ENCODE measurements around the gene OR2G6.
"Not testable (repeated sequence)": the region's sequence is repeated elsewhere in the genome, so short reads cannot be mapped to it uniquely, and the experiment has no call there.

Gene OR2G6

DNA sequence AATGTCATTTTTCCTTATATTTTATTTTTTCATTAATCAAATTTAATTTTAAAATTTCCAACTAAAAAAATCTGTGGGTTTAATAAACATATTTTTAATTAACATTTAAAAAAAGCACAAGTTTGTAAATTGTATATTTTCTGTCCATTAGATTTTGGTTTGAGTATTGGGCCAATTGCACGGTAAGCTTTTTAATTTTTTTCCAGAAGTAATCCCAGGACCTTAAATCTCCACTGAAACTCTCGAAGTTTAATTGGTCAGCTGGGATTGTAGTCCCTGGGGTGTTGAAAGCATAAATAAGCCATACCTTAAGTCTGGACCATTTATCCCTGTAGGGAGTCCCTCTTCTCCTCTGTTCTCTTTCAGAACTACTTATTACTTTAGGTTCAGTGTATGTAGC is at the start of gene OR2G6:
TSS of gene OR2G6 (plus strand) at position 301 of the 400 bp plus-strand sequence. CDS start 13,574 bp downstream, outside the sequence.
- not testable (repeated sequence) for H3K27me3 ChIP-seq (ENCODE audit: insufficient read depth, poor library complexity, severe bottlenecking); H3K36me3 ChIP-seq (ENCODE audit: low read depth); H3K4me3 ChIP-seq (ENCODE audit: severe bottlenecking); H3K4me1 ChIP-seq (ENCODE audit: insufficient read depth, poor library complexity, severe bottlenecking); H3K27ac ChIP-seq (ENCODE audit: poor library complexity, severe bottlenecking); H3K9me3 ChIP-seq (ENCODE audit: severe bottlenecking); DNase-seq (ENCODE audit: low spot score); ATAC-seq (ENCODE audit: low read depth)

DNA sequence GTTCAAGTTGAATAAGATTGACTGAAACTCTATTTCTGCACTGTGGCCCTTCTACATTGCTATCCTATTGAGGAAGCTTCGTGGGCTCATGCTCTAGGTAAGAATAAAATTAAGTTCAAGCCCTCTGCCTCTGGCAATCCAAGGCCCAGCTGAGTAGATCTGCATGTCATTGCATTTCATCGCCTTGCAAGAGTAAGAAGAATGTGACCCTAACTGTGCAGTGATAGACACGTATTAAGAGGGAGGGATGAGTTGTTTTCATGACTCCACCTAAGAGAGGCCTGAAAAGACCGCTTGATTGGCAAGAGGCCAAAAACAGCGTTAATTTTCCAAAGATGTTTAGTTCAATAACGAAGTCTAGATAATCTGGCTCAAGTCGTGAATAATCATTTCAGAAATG is 48.8 kb upstream of the OR2G6 start:
- H3K4me3 ChIP-seq (ENCODE audit: severe bottlenecking); H3K9me3 ChIP-seq (ENCODE audit: severe bottlenecking); H3K4me1 ChIP-seq (ENCODE audit: insufficient read depth, poor library complexity, severe bottlenecking); H3K27ac ChIP-seq (ENCODE audit: poor library complexity, severe bottlenecking); ATAC-seq (ENCODE audit: low read depth); H3K36me3 ChIP-seq (ENCODE audit: low read depth); DNase-seq (ENCODE audit: low spot score); H3K27me3 ChIP-seq (ENCODE audit: insufficient read depth, poor library complexity, severe bottlenecking): not testable (repeated sequence)

DNA sequence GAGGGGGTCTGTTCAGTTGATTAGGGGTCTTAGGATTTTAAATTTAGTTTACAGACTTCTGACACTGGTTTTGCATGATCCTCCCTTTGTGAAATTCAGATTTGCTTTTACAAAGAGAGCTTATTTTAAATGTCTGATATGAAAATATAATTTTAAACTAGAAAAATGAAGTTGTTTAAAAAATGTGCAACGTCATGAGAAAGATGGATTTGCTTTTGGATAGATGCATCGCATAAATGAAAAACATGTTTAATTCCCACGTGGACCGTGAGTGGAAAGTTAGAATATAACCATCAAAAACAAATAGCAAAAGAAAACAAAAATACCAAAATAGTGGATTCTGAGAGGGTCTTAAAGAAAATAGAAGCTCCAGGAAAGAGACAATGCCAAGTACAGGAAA is 36.7 kb upstream of the OR2G6 start:
- no peak overlapping the region for H3K27ac ChIP-seq (ENCODE audit: poor library complexity, severe bottlenecking)
- no peaks in the 10 kb centered on the region for H3K36me3 ChIP-seq (ENCODE audit: low read depth)
- H3K27me3 ChIP-seq (ENCODE audit: insufficient read depth, poor library complexity, severe bottlenecking) = no peaks in the 10 kb centered on the region
- no peaks in the 10 kb centered on the region for H3K9me3 ChIP-seq (ENCODE audit: severe bottlenecking)
- no peak for DNase-seq (ENCODE audit: low spot score)
- no peaks in the 10 kb centered on the region for H3K4me1 ChIP-seq (ENCODE audit: insufficient read depth, poor library complexity, severe bottlenecking)
- TF ChIP-seq, protein P1, sequence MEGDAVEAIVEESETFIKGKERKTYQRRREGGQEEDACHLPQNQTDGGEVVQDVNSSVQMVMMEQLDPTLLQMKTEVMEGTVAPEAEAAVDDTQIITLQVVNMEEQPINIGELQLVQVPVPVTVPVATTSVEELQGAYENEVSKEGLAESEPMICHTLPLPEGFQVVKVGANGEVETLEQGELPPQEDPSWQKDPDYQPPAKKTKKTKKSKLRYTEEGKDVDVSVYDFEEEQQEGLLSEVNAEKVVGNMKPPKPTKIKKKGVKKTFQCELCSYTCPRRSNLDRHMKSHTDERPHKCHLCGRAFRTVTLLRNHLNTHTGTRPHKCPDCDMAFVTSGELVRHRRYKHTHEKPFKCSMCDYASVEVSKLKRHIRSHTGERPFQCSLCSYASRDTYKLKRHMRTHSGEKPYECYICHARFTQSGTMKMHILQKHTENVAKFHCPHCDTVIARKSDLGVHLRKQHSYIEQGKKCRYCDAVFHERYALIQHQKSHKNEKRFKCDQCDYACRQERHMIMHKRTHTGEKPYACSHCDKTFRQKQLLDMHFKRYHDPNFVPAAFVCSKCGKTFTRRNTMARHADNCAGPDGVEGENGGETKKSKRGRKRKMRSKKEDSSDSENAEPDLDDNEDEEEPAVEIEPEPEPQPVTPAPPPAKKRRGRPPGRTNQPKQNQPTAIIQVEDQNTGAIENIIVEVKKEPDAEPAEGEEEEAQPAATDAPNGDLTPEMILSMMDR (IDR thresholded peaks at IDR 0.05; ENCODE audit: poor library complexity, severe bottlenecking) = no peak
- H3K4me3 ChIP-seq (ENCODE audit: severe bottlenecking) = no peak overlapping the region
- ATAC-seq (ENCODE audit: low read depth) = no peak

DNA sequence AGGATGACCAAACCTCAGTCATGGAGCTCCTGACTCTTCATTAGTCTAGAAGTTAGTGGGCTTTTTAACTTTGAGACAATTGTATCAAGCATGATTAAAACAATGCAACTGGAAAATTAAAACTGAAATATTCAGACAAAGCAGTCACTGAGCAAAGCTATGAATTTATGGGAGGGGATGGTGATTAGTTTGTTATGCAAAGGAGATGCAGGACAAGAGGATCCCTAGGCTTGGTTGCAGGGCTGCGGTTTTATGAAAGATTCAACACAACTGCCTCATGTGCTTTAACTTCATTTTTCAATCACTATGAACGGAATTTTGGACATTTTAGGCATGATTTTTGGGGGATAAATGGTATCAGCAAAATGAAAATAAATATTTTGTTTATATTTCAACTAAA is 35.8 kb upstream of the OR2G6 start:
- not testable (repeated sequence) for ATAC-seq (ENCODE audit: low read depth); H3K27me3 ChIP-seq (ENCODE audit: insufficient read depth, poor library complexity, severe bottlenecking); H3K4me1 ChIP-seq (ENCODE audit: insufficient read depth, poor library complexity, severe bottlenecking); H3K27ac ChIP-seq (ENCODE audit: poor library complexity, severe bottlenecking); DNase-seq (ENCODE audit: low spot score); H3K9me3 ChIP-seq (ENCODE audit: severe bottlenecking); H3K4me3 ChIP-seq (ENCODE audit: severe bottlenecking); H3K36me3 ChIP-seq (ENCODE audit: low read depth)

DNA sequence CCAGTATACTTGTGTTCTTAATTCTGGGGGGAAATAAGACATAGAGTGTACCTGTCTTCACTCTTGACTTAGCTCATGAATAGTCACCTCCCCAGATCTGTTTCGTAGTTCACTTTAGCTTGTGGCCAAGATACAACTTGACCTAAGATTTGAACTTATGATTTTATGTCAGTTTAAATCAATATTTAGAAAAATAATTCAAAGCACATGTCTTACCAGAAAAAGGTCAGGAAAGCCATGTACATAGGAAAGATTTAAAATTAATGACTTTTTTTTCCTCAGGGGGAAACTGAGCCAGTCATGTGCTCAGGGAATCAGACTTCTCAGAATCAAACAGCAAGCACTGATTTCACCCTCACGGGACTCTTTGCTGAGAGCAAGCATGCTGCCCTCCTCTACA is 34.8 kb upstream of the OR2G6 start, which contains the start of gene OR2T3:
TSS of gene OR2T3 (plus strand) at position 301 of the 400 bp plus-strand sequence. CDS start at position 301, 0 bp downstream.
- H3K9me3 ChIP-seq (ENCODE audit: severe bottlenecking); H3K27ac ChIP-seq (ENCODE audit: poor library complexity, severe bottlenecking); DNase-seq (ENCODE audit: low spot score); ATAC-seq (ENCODE audit: low read depth); H3K36me3 ChIP-seq (ENCODE audit: low read depth); H3K4me3 ChIP-seq (ENCODE audit: severe bottlenecking); H3K4me1 ChIP-seq (ENCODE audit: insufficient read depth, poor library complexity, severe bottlenecking); H3K27me3 ChIP-seq (ENCODE audit: insufficient read depth, poor library complexity, severe bottlenecking): not testable (repeated sequence)

DNA sequence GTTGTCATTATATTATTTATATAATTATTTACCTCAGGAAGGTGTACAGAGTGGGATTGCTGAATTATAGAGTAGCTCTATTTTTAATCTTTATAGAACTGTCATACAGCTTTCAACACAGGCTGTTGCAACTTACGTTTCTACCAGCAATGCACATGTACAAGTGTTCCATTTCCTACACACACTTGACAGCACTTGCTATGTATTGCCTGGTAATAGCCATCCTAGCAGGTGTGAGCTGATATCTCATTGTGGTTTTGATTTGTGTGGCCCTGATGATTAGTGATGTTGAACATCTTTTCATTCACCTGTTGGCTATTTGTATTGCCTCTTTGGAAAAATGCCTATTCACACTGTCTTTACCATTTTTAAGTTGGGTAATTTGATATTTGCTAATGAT is 32.2 kb upstream of the OR2G6 start:
- H3K4me1 ChIP-seq (ENCODE audit: insufficient read depth, poor library complexity, severe bottlenecking); H3K4me3 ChIP-seq (ENCODE audit: severe bottlenecking); H3K36me3 ChIP-seq (ENCODE audit: low read depth); H3K9me3 ChIP-seq (ENCODE audit: severe bottlenecking); ATAC-seq (ENCODE audit: low read depth); H3K27me3 ChIP-seq (ENCODE audit: insufficient read depth, poor library complexity, severe bottlenecking); DNase-seq (ENCODE audit: low spot score); H3K27ac ChIP-seq (ENCODE audit: poor library complexity, severe bottlenecking): not testable (repeated sequence)

DNA sequence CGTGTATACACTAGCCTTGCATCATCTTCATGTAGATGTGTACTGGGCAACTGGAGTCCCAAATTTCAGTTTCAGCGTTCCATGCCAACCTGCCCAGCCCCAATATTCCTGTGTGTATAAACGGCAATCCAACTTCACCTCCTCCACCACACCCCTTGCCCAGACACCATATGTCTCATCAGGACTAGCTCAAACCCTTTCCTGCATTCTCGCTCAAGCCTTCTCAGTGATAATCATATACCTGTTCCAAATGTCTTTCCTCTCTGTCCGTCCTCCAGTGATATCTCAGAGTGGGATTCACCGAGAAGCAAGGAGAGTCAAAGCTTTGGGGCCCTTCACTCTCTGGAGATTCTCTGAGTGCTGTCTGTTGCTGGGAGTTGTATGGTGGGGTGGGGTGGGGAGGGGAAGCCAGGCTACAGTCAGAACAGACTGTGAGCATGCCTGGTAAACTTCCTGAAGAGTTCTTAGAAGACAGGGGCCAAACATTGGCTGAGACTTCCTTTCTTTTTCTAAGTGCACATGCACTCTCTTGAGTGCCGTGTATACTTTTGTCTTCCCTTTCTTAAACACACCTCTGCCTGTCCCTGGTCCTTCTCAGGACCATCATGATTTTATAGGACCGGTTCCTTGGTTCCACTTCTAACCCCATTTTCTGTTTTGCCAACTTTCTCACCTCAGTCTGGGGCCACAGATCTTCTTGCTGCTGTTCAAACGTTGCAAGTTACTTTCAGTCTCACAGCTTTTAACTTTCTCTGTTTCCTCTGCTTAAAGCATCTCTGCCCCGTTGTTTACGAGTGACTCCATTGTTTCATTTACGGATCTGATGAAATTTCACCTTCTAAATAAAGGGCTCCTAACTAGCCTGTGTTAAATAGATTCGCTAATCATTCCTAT is 25.9 kb upstream of the OR2G6 start:
- H3K27me3 ChIP-seq (ENCODE audit: insufficient read depth, poor library complexity, severe bottlenecking); DNase-seq (ENCODE audit: low spot score); H3K36me3 ChIP-seq (ENCODE audit: low read depth); H3K4me3 ChIP-seq (ENCODE audit: severe bottlenecking); H3K9me3 ChIP-seq (ENCODE audit: severe bottlenecking); H3K27ac ChIP-seq (ENCODE audit: poor library complexity, severe bottlenecking); H3K4me1 ChIP-seq (ENCODE audit: insufficient read depth, poor library complexity, severe bottlenecking): not testable (repeated sequence)
- ATAC-seq (ENCODE audit: low read depth) = 0 out of 3 replicates have a peak, but pooled peaks have one; percentile 10

DNA sequence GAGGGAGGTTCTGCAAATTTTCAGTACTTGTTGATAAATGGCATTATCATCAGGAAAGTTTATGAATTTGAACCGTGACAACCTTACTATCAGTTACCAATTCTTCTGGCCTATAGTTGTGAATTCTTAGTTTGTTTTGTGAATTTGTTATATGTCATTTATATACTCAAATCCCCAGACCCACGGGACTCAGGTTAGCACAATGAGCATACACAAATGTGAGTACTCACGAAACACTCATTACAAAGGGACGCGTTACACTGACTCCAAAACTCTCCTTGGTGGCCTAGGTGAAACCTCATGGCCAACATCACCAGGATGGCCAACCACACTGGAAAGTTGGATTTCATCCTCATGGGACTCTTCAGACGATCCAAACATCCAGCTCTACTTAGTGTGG is 19.6 kb upstream of the OR2G6 start, which contains the start of gene OR2T5:
TSS of gene OR2T5 (plus strand) at position 301 of the 400 bp plus-strand sequence. CDS start at position 301, 0 bp downstream.
- H3K27ac ChIP-seq (ENCODE audit: poor library complexity, severe bottlenecking); H3K27me3 ChIP-seq (ENCODE audit: insufficient read depth, poor library complexity, severe bottlenecking); H3K4me1 ChIP-seq (ENCODE audit: insufficient read depth, poor library complexity, severe bottlenecking); H3K36me3 ChIP-seq (ENCODE audit: low read depth); DNase-seq (ENCODE audit: low spot score); H3K9me3 ChIP-seq (ENCODE audit: severe bottlenecking); H3K4me3 ChIP-seq (ENCODE audit: severe bottlenecking); ATAC-seq (ENCODE audit: low read depth): not testable (repeated sequence)

DNA sequence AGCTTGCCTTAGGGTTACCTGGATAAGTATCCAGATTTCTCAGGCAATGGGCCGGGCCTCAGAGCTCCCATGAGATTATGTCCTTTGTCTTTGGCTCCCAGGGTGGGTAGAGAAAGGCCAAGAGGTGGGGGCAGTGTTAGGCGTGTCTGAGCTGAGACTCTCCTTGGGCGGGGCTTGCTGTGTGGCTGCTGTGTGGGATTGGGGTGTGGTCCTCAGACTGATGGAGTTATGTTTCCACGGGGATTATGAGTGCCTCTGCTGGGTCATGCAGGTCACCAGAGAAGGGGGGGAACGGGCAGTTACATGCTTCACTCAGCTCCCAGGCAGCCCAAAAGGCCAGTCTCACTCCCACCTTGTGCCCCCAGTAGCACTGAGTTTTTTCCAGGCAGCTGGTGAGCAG is 11.2 kb upstream of the OR2G6 start:
- H3K9me3 ChIP-seq (ENCODE audit: severe bottlenecking); DNase-seq (ENCODE audit: low spot score); H3K27me3 ChIP-seq (ENCODE audit: insufficient read depth, poor library complexity, severe bottlenecking); H3K4me1 ChIP-seq (ENCODE audit: insufficient read depth, poor library complexity, severe bottlenecking); ATAC-seq (ENCODE audit: low read depth); H3K4me3 ChIP-seq (ENCODE audit: severe bottlenecking); H3K36me3 ChIP-seq (ENCODE audit: low read depth); H3K27ac ChIP-seq (ENCODE audit: poor library complexity, severe bottlenecking): not testable (repeated sequence)

DNA sequence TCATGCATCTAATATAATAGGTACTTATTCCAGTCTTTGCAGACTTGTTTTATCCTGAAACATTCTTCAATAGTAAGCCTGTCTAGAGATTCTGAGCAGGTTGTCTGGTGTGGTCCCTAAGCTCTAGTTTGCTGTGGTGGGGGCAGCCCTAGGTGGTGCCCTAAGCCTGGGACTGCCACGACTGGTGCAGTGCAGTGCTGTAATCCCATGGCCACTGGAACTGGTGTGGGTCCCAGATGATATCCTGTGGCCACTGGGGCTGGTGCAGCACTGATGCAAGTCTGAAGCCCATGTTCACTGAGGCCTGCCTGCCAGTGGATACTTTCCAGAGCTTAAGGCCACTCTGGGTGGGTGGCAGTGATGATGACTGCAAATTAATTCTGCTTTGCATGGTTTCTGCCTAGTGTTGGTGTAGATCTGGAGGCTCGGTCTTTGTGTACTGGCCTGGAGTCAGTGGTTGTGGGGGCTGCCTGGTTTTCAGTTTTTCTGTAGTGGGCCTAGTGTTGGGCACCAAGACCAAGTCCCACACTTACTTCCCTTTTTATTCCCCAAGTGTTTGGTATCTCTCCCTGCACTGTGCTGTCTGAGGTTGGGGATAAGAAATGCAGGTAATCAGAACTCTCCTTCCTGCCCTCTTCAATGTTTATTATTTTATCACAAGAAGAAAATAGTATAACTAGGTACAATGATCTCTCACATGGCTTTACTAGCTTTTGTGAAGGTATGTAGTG is 7.4 kb upstream of the OR2G6 start:
- not testable (repeated sequence) for H3K27ac ChIP-seq (ENCODE audit: poor library complexity, severe bottlenecking); H3K36me3 ChIP-seq (ENCODE audit: low read depth); H3K27me3 ChIP-seq (ENCODE audit: insufficient read depth, poor library complexity, severe bottlenecking); ATAC-seq (ENCODE audit: low read depth); H3K4me1 ChIP-seq (ENCODE audit: insufficient read depth, poor library complexity, severe bottlenecking); H3K9me3 ChIP-seq (ENCODE audit: severe bottlenecking); H3K4me3 ChIP-seq (ENCODE audit: severe bottlenecking); DNase-seq (ENCODE audit: low spot score)
